ENCODE data around the gene MRC1.

The MRC1 gene

DNA sequence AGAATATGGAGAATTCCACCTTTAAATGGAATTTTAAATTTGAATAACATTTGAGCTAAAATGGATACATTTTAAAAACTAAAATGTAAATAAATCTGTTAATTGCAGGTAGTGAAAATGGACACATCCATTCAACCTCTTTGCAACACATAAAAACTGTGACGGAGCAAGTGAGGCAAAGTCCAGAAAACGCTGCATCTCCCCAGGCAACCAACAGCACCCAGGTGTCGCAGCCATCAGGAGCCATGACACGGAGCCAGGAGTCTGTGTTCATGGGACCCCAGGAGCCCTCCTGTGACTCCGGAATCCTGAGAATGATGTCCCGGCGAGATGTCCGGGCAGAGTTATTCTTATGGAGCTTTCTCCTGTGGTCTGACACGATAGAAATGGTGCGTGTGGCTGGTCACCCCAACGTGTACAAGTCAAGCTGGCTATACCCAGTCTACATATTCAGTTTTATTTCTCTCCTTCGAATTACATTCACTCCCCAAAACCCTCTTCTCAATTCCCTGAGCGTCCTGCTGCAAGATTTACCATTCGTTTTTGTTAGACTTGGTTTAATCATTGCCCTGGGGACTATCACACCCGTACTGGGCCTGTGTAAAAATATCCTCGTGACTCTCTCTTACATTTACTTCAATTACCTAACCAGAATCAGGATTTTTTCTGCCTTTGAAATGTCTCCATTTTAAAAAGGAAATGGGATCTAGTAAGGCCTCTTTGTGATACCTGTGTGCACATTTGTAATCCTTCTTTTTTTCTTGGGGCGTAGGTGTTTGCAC, 13.1 kb upstream of the MRC1 start:
- DNase-seq: no peak

DNA sequence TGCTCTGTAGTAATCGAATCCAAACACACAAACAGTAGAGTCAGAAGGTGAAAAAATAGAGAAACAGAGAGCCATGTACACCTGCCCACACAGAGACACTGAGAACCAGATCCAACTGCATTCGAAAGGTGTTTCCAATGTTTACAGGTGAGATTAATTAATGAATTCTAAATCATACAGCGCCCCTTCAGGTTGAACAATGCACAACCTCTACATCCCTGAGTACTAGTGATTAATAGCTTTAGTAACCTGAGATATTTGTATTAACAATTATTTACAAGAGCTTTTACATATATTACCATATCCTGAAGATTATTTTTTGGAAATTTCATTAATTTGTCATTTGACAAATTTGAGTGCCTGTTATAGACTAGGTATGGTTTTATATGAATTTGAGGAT, 7.6 kb upstream of the MRC1 start:
- DNase-seq: no peak

DNA sequence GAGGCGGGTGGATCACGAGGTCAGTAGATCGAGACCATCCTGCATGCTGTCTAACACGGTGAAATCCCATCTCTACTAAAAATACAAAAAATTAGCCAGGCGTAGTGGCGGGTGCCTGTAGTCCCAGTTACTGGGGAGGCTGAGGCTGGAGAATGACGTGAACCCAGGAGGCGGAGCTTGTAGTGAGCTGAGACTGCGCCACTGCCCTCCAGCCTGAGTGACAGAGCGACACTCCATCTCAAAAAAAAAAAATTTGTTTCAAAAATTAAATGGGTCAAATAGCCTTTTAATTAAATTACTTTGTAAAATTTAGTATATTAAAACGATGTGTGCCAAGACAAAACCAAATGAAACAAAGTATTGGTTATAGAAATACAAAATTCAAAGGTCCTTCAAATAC, 6.8 kb upstream of the MRC1 start:
- DNase-seq: no peak

DNA sequence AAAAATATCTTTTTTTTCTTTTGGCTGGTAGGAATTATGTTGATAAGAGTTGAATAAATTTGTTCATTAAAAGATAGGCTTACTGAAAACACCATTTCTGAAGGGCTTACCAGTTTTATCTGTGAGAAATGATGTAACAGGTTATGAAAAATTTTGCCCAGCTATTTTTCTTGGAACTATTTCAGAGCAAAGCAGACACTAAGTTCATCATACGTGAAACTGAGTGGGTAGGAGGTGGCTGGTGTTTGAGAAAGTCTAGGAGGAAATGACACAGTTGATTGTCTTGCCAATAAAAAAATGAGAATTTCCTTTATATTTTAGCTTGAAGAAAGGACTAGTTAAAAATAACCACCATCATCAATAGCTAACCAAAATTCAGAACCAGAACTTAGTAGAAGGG, 6.2 kb upstream of the MRC1 start:
- DNase-seq: no peak

DNA sequence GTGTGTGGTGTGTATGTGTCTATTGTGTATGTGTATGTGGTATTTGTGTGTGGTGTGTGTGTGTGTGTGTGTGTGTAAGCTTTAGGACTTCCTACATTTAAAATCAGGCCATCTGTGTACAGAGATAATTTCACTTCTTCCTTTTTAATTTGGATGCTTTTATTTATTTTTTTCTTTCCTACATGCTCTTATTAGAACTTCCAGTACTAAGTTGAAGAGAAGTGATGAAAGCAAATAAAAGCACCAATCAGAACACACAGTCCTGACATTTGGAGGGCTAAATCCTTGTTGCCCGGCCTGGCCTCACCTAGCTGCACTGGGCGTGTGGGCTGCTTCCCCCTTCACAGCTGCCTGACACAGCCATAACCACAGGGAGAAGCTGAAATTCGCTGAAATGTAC, 3.8 kb upstream of the MRC1 start:
- DNase-seq: no peak

DNA sequence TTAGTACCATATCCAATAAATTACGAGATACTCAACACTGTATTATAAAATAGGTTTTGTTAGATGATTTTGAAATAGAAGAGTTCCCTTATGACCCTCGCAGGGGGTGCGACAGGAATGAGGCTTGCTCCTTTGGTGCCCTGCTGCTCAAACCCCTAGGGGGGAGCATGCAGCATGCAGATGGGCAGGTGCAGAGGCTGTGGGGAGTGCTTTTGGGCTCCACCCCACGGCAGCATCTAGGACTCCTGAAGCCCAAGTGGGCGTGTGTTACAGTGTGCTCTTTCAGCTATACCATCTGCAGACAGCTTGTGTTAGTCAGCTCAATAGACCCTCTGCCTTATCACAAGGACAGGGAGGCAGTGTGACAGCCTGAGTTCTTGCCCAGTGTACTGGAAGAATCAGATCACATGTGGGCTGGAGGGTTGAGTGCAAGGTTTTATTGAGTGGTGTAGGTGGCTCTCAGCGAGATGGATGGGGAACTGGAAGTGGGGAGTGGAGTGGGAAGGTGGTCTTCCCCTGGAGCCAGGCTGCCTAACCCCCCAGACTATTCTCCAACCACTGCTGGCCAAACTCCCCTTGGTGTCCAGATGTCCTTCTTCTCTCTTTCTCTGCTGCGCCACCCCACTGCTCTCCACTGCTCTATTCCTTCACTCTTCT, 3.1 kb upstream of the MRC1 start:
- DNase-seq: no peak

DNA sequence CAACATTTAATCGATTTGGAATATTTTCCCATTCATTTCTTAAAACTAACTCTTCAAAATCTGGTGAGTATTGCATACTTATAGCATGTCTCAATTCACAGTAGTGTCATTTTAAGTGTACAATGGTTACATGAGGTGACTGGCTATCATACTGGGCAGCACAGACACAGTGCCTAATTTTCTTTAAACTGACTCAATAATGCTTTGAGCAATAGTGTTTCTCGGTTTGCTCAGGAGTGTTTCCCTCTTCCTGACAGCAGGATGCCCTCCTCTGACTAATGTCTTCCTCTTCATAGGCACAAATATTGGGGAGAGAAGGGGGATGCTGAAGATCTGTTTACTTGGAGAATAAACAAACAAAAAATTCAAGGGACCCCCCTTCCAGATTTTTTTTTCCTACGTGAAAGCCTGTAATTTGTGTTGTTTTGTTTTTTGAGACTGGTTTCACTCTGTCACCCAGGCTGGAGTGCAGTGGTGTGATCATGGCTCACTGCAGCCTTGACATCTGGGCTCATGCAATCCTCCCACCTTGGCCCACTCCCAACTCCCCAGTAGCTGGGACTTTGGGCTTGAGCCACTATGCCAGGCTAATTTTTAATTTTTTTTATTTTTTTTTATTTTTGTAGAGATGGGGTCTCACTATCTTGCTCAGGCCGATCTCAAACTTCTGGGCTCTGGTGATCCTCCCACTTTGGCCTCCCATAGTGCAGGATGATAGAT, 2.2 kb downstream of the MRC1 start:
- DNase-seq: peak; percentile 16

DNA sequence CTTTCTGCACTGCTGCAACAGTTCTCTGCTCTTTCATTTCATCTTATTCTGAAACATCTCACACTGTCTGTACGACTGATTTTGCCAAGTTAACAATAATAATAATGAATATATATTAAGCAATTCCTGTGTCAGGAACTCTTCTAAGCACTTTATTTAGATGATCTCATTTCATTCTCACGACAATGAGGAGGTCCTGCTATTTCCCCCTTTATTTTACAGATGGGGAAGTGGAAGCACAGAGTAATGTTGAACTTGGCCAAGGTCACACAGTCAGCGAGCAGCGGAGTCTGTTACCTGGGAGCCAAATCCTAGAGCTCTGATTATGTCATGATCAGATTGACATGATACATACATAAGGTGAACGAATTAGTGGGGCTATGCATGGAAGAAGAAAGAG, 5.8 kb downstream of the MRC1 start:
- DNase-seq: no peak

DNA sequence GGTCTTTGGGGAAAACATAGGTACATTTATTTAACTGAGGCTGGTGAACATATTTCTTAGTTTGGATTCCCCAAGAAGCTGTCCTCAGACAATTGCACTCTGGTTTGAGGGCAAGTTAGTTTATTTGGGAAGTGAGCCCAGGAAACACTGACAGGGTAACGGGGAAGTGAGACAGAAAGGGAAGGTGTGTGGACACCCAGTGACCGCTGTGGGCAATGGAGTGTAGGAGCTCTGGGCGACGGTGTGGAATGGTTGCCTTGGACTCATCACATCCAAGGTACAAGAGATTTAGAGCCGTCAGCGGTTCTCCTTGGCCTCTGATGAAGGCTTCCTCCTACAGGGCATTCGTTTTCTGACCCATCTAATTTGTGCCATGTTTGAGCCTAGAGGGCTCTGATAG, 7.1 kb downstream of the MRC1 start:
- no peak for DNase-seq

DNA sequence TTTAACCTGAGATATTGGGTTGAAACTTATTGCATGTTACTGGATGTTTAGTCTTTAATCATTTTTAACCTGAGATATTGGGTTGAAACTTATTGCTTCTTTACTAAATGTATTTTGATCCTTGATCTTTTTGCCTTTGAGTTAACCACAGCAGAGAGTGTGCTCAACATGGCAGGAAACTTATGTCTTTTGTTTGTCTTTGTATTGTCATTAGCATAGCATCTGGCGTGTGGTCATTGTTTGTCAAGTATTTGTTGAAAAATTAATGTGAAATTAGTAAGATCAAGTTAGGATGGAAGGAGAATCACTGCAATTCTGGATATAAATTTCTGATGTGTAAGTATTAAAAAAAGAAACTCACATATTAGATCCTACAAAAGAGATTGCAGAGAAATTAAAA, 8.2 kb downstream of the MRC1 start:
- DNase-seq: no peak

DNA sequence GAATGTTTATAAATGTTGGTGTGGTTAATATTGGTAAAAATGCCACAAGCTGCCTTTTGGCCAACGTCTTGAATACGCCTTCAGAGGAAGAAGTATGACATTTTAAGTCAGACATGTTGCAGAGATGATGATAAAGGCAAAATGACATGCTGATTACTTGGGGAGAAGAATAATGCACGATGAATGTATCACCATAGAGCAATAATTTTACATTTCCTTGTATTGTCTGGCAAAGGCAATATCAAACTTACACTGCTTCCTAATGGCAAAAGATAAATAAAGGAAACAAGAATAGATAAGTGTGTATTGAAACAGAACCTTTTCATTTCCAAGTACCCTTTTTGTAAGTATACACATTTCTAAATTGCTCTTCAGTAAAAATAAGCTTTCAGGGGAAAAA, 8.6 kb downstream of the MRC1 start:
- no peak for DNase-seq

DNA sequence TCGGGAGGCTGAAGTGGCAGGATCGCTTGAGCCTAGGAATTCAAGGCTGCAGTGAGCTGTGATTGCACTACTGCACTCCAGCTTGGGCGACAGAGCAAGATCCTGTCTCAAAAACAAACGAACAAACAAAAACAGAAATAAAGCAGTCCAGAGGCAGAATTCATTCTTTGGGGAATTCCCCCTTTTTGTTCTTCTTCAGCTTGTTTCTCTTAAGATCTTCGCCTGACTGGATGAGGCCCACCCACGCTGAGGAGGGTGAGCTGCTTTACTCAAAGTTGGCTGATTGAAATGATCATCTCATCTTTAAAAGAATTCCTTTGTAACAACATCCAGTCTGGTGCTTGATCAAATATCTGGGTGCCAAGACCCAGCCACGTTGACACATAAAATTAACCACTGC, 10.7 kb downstream of the MRC1 start:
- no peak for DNase-seq

DNA sequence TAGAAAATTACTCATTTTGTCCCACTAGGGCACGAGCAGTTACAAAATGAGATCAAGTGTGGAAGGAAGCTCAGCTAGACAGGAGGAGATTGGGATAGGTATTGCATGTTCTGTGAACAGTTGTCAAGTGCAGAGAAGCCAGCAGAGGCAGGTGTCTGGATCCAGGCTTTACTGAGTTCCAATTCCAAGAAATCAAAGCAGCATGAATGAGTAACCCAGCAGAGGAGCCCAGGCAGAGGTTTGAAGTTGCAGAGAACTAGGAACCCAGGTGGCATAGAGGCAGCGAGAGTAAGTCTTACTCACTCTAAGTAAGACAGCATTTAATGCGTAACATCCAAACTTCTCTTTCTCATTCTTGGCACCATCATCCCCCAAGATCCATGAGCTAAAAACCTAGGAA, 11.8 kb downstream of the MRC1 start:
- no peak for DNase-seq

DNA sequence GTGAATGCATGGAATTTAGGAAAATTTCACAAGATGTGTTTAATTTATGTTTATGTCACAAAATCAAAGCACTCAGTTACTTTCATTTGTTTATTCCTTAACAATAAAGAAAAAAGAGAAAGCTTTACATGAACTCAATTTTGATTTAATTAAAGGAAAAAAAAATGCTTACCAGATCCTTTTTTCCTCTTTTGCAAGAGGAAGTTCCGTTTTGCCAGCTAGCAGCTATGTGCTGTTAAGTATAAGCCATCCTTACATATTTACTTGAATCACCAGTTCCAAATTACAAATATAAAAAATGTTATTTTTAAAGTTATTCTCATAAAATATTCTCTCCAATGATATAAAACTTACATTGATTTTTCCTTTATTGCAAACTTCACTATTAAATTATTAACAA, 12.7 kb downstream of the MRC1 start:
- DNase-seq: no peak

DNA sequence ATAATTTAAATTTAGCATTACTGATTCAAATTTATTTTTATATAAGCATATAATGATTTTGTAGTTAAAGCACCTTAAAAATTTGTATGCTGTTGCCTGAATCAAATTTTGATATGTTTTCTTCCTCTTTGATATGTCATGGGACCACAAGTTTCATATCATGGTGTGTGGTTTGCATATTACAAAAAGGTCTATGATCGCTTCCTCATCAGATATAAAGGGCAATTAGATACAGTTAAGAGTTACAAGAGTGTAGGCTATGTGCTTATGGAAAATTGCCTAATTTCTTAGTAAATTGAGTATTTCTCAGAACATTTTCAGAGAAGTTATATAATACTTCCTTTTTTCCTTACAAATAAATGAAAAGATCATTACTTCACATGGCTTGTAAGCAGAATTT, 22.2 kb downstream of the MRC1 start:
- no peak for DNase-seq

DNA sequence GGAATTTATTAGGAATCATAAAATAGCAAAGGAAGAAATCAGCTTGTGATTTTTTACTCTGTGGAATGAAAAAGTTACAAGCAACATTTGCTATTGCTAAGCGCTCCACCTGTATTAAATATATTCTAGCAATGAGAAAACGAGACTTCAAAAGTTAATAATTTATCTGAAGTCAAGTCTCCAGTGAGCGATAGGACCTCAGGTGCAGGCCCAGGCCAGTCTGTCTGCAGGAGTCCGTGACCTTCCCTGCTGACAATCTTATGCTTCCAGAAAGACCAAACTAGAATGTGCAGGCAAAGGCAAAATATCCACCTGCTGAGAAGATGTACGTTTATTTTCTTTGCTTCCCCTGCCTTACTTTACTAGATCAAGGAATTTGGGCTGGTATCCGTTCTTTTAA, 22.7 kb downstream of the MRC1 start:
- no peak for DNase-seq

DNA sequence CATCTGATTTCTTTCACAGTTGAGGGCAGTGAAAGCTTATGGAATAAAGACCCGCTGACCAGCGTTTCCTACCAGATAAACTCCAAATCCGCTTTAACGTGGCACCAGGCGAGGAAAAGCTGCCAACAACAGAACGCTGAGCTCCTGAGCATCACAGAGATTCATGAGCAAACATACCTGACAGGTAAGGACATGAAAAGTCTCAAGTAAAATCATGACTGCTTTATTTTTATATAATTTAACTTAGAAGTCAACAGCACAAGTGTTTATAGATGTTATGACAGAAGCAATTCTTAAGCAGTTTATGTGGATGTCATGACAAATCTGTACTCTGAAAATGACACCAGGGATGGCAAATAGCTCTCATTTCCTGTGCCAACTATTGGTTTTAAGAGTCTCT, 24.5 kb downstream of the MRC1 start:
- DNase-seq: no peak

DNA sequence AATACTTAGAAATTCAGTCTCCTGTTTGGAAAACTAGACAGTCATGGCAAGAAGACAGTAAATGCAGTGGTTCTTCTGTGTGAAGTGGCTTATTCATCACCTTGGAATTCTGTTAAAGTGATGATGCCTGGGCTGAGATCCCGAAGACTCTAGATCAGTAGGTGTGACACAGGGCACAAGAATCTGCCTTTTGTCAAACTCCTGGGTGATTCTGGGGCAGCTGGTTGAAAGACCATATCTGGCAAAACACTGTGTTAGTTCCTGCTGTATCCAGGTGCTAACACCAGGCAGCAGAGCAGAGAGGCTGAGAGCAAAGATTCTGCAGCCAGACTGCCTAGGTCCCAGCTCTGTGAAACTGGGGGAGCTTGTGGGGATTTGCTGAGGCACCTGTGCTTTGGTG, 26.5 kb downstream of the MRC1 start:
- DNase-seq: peak; percentile 95

DNA sequence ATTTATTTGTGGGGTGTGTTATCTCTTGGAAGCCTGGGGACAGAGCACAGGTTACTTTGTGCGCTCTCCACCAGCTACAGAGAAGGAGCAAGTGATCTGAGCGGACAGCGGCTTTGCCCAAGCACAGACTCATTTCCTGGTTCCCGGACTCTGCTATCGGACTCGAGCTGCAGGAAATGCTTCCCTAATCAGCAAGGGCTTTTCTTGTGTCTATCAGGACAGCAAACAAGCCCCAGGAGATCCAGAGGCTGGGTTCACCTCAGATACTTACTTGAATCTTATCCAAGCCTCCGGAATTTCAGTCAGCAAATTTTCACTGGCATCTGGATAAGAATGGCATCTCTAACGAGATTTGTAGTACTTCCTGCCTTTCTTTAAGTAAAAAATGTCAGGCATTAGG, 27.8 kb downstream of the MRC1 start:
- peak; percentile 57 for DNase-seq

DNA sequence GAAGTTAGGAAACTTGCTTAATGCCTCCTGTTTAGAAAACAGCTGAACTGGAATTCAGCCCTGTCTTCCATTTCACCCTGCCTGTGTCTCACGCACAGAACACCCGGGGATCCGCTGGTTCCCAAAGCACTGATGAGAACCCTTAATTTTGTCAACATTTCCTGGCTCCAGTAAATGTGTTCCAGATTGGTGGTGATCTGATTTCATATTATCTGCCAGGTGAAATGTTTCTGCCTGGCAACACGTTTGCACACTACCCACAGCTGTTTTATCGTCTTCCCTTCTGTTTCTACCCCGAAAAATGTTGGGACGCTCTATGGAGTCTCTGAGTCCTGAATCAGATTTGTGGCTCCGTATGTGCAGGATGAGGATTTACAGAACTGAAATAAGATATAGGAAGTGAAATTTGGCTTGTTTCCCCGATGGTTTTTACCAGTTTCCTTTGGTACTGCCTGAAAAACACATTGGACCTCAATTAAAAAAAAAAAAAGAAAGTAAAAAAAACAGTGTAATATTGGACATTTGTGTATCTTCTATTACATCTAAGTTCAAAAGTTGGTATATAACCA, 29.0 kb downstream of the MRC1 start:
- DNase-seq: no peak

DNA sequence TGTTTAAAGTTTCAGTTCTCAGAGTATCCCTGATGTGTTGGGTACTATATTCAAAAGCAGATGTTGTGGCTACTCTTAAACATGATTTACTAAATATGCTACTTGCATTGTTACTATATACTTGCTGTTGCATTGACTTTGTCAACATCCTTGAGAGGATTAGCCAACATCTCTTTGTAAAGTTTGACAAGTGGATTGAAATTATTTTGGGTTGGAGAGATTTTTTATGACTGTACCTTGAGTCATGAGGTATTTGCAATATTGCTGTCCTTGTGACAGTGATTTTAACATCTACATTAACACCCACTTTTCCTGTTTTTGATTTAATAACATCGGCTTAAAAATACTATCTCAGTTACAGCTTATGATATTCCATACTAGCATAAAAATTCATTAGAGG, 31.9 kb downstream of the MRC1 start:
- peak; percentile 66 for DNase-seq

DNA sequence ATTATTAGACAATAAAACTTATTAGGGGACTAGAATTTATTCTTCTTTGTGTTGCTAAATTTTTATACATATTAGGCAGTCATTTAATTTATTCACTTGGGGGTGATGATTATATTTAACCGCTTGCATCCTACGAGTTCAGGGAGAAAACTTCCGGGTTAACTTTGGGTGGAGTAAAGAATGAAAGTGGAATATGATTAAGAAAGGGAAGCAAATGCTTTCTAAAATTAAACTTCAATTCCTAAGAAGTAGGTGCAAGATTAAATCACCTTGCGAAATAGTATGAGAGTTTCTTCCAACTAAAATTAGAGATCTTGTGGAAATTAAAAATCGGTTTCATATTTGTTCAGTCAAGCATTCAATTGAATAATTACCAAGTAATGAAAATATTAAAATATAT, 33.5 kb downstream of the MRC1 start:
- DNase-seq: no peak

DNA sequence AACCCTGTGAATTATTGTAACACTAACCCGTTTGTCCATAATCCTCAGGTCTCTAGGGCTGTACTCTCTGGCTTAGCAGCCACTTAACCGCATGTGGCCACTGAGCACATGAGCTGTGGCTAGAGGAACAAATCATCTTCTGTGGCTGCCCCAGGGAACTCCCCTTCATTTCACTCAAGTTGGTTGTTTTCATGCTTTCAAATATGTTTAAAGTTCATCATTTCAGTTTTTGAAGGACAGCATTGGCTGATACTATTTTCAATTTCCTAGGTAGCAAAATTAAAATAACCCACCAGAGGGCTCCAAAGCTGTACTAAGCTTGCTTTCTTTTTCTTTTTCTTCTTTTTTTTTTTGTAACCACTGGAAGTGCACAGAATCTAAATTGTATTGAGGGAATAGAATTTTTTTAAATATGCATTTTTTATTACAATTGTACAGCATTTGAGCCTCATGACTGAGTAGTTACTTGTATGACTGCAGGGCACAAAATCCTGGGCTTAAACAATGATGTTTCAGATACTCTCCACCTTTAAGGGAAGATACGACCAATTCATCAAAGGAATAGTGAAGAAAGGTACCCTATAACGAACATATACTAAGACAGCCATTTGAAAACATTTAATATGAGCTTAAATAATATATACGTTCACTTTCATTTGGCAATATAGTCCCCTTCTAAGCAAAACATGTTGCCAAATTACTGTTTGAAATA, 38.6 kb downstream of the MRC1 start:
- peak; percentile 13 for DNase-seq
